Fibroblast of pulmonary artery (primary cell): ENCODE results near the gene KCNH1.

ENCODE experiments used
- DNase-seq: peaks from one replicate; pipeline ENCODE4 v3.0.0-alpha.2; 2010; ENCODE audit warnings: low read depth
- H3K4me3 ChIP-seq: replicated peaks from 2 replicates; pipeline ENCODE4 v1.5.1; 2011; ENCODE audit warnings: low read depth, mild to moderate bottlenecking, control low read depth, low read length, moderate library complexity
- TF ChIP-seq, protein P1 (sequence below): IDR thresholded peaks from 2 replicates; pipeline ENCODE4 v1.5.1; 2011; ENCODE audit warnings: mild to moderate bottlenecking, control low read depth, low read length, inconsistent platforms; ENCODE audit errors: missing control alignments

KCNH1 gene

GRCh38 chr1:210705086-210705485 is 428.9 kb downstream of the KCNH1 start:
- DNase-seq = no peak
- TF ChIP-seq, protein P1, sequence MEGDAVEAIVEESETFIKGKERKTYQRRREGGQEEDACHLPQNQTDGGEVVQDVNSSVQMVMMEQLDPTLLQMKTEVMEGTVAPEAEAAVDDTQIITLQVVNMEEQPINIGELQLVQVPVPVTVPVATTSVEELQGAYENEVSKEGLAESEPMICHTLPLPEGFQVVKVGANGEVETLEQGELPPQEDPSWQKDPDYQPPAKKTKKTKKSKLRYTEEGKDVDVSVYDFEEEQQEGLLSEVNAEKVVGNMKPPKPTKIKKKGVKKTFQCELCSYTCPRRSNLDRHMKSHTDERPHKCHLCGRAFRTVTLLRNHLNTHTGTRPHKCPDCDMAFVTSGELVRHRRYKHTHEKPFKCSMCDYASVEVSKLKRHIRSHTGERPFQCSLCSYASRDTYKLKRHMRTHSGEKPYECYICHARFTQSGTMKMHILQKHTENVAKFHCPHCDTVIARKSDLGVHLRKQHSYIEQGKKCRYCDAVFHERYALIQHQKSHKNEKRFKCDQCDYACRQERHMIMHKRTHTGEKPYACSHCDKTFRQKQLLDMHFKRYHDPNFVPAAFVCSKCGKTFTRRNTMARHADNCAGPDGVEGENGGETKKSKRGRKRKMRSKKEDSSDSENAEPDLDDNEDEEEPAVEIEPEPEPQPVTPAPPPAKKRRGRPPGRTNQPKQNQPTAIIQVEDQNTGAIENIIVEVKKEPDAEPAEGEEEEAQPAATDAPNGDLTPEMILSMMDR = no peak

GRCh38 chr1:210703593-210703992 is 430.4 kb downstream of the KCNH1 start:
- TF ChIP-seq, protein P1 = no peak
- H3K4me3 ChIP-seq = no peak overlapping the region
- DNase-seq = no peak

More at GRCh38 chr1:210705086-210705485, 428.9 kb downstream of the KCNH1 start:
- no peak overlapping the region for H3K4me3 ChIP-seq

GRCh38 chr1:210702506-210702905 is 431.4 kb downstream of the KCNH1 start:
- H3K4me3 ChIP-seq = no peak overlapping the region
- TF ChIP-seq, protein P1 = no peak
- DNase-seq = no peak

- no peak for DNase-seq
- TF ChIP-seq, protein P1 = no peak
- no peak overlapping the region for H3K4me3 ChIP-seq
These were observed 433.4 kb downstream of the KCNH1 start for GRCh38 chr1:210700511-210700910.

DNA sequence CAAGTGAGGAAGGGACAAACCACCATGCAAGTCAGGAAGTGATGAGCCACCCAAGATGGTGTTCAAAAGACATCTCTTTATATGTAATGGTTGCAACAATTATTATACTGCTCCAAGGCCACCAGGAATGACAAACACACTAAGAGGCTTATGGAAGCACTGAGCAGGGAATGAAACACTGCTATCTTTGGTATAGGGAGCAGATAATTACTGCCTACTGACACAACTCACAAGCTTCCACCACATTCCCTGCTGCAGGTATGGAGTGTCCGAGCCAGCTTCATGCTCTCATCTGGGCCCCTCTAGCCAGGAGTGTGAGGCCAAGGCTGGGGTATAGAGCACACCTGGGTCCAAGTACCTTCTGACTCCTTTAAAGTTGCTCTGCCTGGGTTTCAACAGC is 433.9 kb downstream of the KCNH1 start:
- no peak for DNase-seq
- H3K4me3 ChIP-seq = no peak overlapping the region
- TF ChIP-seq, protein P1 = no peak

DNA sequence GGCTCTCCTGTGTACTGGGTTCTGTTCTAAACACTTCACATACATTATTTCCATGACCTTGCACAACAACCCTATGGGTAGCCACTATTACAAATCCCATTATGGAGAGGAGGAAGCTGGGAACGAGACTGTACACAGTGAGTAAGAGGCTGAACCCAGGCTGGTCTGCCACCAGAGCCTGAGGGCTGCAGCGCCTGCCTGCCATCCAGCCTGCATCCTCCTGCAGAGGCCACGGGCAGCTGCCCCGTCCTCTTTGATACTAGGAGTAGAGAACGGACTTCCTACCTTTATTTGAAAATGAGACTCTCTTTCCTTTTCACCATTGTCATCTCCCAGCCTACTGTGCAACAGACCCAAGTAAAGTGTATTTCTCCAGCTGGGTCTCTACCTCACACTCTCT is 435.3 kb downstream of the KCNH1 start:
- TF ChIP-seq, protein P1 = no peak
- no peak overlapping the region for H3K4me3 ChIP-seq
- no peak for DNase-seq

DNA sequence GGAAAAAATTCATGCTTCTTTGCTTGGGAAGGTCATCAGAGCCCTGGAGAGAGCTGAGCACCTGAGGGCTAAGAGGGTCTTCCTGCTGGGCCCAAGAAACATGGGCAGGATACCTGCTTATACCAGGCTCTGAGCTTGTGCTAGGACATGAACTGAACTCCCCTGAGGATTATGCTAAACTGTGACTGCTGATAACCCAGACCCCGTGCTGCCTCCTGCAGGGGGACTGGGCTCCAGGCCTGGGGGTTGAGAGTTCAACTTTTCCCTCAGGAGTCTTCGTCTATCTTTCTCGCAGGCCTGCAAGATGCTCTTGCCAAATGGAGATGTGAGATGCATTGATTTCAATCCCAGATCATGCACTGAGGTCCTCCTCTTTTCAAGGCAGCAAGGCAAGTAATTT is 436.8 kb downstream of the KCNH1 start:
- TF ChIP-seq, protein P1 = no peak
- H3K4me3 ChIP-seq = no peak overlapping the region

More for the DNA sequence above, 436.8 kb downstream of the KCNH1 start:
- DNase-seq = no peak
